NCI-H1694 treated with DMSO at 0.1 percent for 48 hours (cell line): ENCODE data around the gene AKAP7.
"Not testable (repeated sequence)": the region's sequence is repeated elsewhere in the genome, so short reads cannot be mapped to it uniquely, and the experiment has no call there.

ENCODE experiments used
- DNase-seq: peaks from one replicate; lab custom pipeline; 2025; lab: John Stamatoyannopoulos, UW

The AKAP7 gene

DNA sequence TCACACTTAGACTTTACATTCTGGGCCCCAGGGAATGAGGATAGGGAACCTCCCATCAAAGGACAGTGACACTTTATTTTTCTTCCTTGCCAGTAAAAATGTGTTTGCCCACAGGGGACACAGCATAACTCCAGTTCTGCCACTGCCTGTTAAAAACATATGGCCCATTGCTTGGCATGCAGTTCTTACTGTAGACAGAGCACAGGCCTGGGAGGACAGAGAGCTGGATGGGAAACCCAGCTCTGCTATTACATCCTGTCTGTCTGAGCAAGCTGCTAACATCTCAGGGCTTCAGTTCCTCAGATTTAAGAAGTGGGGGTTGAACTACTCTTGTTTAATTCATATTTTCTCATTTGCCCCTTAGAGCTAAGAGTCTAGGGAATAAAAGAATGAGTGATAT is 120.2 kb downstream of the AKAP7 start:
- no peak for DNase-seq

DNA sequence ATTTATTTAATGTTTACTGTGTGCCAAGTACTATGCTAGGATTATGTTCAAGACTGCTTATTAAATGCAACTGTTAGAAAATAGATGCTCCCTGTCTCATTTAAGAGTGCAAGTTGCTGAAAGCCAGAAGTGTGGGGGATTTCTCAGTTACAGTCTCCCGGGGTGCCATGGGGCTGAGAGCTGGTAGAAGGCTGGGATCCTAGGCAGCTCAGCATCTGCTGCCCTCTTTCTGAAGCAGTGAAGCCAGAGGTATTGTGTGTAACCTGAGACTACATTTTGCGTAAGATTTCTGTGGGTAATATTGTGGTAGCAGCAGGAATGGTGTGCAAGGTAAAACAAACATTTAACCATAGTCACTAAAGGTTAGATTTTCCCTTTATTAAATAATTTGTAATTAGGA is 120.6 kb downstream of the AKAP7 start:
- DNase-seq = no peak

DNA sequence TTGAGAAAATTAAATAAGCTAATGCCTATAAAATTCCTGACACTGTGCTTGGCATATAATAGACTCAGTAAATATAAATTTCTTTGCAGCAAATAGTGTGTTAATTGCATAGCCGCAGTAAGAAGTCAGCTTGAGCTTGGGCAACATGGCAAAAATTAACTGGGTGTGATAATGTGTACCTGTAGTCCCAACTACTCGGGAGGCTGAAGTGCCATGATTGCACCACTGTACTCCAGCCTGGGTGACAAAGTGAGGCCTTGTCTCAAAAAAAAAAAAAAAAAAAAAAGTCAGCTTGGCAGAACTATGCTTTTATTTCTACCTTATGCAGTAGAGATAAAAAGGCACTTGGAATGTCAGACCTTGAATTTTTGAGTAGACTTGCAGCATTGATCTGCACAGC is 121.8 kb downstream of the AKAP7 start:
- DNase-seq = no peak

DNA sequence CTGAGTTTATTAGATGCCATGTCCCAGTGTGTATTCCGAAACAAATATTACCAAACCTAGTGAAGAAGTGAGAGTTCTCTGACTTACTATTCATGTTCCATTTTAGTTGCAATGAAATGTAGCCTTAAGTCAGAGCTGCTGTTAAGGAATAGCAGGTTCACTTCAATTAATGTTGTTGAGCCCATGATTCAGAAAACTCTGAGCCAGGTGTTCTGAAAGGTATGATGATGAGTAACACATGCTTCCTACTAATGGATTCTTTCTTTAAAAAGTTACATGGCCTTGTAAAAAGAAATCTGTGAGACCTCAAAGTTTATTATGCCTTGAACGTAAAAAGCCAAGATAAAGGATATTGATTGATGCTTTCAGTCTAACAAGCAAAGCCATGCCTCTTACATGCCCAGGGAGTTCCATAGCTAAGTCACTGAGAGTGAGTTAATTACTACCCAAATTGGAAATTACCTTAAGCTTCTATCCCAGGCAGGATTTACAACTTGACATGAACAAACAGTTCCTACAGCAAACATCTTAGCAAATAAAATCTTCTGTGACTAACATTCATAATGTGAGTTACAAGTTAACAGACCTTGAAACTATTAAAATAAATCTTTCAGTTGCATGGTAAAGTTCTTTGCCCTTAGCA is 122.9 kb downstream of the AKAP7 start:
- no peak for DNase-seq

DNA sequence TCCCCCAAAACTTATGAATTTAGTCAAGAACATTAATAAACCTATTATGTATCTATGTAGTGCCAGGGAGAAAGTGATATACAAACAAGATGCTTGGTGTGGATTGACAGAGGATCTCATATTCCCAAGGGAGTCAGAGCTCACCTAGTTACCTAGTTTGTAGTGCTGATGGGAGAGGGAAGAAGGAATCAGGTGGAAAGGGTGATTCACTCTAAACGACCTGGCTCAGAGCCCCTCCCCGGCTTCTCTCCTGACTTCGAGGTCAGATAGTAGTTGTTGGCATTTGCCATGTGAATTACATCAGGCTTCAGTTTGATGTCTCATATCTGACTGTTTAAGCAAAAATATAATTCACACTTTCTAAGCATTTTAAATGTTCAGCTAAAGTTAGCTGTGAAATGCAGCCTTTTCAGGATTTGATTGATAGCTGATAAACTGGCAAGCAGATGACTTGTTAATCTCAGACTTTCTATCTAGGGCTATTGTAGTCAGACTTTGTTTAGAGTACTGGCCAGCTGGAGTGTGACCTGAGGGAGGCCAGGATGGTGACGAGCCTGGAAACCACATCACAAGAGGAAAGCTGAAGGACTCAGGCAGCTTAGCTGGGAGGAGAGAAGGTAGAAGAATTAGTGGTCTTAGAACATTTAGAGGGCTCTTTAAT is 123.7 kb downstream of the AKAP7 start:
- DNase-seq = no peak

DNA sequence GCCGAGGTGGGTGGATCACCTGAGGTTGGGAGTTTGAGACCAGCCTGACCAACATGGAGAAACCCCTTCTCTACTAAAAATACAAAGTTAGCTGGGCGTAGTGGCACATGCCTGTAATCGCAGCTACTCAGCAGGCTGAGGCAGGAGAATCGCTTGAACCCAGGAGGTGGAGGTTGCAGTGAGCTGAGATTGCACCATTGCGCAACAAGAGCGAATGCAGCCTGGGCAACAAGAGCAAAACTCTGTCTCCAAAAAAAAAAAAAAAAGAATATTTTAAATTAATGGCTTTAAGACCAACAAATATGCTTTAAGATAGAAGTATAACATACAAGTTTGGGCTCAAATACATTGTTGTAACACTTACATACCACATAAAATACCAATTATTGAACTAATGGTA is 125.7 kb downstream of the AKAP7 start:
- not testable (repeated sequence) for DNase-seq

DNA sequence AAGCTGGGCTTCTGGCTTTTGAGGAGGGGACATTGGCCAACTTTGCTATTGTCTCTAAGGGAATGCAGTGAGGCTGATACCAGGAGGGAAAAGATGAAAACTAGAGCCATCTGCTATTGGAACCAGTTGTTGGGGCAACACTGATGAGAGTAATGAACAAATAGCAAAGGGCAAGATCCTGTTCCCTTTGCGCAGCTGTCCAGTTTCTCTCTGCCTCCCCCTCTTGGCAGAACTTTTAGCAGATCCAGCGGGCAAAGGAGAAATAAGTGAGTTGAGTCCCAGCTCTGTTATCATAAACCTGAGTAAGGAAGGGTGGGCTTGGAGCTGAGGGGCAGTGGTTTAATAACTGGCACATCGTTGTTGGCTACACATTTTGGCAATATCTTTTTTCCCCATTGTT is 126.8 kb downstream of the AKAP7 start:
- no peak for DNase-seq

DNA sequence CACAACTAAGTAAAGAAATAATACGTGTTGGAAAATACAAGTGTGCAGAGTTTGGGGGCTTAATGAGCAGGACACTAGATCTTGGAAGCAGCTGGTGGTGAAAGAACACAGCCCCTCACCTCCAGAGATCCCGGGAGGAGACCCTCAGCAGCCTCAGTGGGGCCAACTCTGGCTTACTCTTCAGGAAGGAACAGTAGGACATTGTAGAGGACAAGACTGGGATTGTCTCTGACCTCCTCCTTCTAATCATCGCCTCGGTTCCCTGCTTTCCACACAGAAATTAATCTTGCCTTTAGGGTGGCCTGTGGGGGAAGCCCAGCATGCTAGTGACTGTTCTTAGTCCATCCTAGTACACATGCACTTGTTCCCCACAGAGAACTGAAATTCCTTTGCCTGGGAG is 130.7 kb downstream of the AKAP7 start:
- DNase-seq = no peak

DNA sequence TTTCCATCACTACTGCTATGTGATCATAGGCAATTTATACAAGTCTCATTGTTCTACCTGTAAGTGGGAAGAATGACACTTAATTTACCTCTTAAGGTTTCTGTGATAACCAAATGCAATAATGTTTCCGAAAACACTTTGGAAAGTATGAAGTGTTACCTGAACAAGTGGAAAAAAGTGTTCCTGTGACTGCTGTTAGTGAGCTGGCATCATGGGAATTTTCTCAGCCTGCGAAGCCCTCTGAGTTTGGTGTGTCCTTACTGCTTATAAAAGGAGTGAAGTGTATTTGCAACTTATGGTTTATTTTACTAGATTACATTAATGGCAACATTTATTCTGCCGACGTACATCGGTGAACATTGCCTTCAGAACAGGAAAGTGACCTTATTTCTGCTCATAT is 133.0 kb downstream of the AKAP7 start:
- DNase-seq = no peak

DNA sequence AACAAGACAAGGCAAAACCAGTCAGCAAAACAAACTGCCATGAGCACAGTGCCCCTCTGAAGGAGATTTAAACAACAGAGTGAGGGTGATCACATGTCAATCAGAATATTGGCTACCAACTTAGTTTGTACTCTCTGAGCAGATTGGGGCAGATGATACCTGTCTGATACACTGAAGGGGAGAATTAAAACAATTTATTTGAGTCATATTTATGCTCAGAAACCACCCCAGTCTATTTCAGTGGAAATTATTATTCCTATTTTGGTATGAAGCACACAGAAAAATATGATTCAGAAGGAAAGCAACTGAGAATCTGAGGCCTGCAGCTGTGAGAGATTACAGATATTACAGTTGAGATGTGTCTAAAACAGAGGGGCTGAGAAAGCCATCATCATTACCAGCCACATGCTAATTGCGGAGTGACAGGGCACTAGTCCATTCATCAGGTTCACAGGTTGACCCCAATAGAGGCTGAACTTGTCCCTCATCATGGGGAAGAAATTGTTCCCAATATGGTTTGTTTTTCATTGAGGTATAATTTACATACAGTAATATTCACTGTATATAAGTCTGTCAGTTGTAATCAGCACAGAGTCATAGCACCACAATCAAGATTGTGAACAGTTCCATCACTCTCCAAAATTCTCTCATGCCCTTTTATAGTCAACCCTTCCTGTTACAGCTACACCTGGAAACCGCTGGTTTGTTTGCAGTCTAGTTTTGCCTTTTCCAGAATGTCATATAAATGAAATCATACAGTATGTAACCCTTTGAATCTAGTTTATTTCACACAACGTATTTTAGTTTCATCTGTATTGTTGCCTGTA is 134.5 kb downstream of the AKAP7 start:
- DNase-seq = no peak

DNA sequence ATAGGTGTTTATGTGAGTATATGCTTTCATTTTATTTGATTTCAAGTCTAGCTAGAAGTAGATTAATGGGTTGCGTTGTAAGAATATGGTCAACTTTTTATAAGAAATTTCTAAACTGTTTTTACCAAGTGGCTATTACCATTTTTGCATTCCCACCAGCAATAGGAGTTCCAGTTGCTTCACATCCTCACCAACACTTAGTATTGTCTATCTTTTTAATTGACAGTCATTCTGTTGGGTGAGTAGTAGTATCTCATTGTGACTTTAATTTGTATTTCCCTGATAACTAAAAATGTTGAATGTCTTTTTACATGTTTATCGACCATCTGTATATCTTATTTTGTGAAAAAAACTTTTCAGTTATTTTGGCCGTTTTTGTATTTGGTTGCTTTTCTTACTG is 135.3 kb downstream of the AKAP7 start:
- no peak for DNase-seq

DNA sequence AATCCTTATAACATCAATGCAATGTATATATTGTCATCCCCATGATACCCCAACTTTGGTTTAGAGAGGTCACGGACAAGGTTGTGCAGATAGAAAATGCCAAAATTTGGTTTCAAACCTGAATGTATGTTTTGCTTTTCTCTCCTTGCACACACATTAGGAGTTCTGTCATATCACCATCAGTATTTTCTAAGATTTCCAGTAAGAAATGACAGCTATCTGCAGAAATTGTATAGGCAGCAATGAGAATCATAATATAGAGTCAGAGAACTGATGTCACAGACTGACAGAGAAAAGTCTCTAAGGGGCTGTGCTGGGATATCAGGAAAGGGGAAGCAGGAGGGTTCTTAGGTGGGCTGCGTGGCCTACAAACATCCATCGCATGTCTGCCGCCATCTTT is 140.0 kb downstream of the AKAP7 start:
- no peak for DNase-seq

DNA sequence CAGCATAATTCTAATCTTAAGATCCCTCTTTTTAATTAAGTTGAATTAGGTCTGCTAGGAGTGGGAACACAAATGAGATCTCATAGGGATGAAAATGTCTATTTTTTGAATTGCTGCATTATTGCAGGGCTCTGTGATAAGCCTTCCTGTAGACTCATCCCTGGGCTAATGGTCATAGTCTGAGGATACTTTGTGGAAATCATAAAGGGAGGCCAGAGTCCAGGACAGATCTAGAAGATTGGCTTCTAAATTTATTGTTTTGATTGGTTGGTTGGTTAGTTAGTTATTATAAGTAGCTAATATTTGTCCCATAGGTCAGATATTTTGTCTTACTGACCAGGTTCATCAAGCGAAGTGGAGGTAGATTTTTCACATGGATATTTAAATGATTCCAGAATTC is 142.3 kb downstream of the AKAP7 start:
- DNase-seq = no peak

DNA sequence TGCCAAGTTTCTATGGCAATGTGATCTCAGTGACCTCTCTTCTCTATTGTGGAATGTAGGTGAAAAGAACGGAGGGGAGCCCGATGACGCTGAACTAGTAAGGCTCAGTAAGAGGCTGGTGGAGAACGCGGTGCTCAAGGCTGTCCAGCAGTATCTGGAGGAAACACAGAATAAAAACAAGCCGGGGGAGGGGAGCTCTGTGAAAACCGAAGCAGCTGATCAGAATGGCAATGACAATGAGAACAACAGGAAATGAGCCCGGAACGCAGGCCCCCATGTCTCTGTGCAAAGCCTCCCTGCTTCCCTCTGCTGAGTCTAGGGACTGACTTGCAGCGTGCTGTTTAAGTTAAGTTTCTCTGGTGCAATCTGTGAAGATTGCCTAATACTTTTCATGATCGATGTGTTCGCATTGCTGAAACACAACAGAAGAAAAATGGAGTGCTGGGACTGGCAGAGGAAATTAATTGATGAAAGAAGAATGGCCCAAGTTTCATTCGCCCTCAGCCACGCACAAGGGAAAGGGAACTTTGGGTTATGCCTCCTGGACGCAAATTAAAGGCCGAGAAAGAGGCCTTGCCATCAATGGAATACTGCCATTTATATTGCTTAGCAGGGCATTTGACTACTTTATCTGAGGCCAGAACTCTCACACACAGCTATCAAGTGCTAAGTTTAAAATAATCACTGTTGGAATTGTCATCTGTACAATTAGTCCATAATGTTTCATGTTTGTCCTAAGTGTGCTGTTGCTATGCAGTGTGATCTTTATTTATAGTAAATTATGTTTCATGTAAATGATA is 146.4 kb downstream of the AKAP7 start:
- no peak for DNase-seq

DNA sequence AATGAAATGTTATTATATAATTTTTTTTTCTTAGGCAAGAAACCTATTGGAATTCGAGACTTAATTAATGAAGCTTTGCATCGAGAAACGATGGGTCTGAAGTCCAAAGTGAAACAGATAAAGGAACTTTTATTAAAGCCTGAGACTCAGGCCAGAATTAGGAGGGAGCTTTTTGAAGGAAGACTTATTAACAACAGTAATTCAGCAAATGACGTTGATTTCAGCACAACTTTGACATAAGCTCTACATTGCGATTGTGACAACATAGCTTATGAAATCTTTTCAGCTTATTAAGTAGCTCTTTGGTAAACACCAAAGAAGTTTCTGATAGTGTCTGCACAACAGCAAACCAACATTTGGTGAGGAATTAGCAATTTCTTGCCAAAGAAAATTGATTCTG is 147.1 kb downstream of the AKAP7 start:
- no peak for DNase-seq

DNA sequence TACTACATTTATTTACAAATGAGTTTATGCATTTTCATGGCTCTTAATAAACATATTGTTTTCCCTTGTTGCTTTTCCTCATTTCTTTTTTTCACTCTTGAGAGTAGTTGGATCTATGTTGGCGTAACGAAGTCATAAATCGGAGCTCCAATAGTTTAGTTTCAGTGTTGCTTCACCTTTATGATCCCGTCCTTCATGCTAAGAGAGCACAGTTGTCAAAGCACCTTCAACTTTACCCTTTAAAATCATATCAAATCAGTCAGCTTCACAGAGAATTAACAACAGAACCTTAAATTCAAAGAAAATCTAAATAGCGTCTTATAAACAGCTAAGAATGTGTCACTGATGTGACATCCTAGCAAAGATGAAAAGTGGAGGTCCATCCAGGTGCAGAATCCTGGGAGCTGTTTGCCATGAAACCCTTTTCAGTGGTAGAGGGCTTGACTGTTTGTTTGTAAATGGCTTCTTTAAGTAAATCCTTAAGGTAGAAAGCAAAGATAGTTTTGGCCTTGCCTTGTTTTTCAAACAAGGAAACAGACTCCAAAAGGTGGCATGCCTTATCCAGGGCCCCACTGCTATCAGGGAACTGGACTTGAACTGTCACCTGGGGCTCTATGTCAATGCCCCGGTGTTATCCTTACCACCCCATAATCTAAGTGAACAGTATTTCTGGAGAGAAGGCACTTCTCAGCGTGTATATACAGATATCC is 148.4 kb downstream of the AKAP7 start:
- no peak for DNase-seq

DNA sequence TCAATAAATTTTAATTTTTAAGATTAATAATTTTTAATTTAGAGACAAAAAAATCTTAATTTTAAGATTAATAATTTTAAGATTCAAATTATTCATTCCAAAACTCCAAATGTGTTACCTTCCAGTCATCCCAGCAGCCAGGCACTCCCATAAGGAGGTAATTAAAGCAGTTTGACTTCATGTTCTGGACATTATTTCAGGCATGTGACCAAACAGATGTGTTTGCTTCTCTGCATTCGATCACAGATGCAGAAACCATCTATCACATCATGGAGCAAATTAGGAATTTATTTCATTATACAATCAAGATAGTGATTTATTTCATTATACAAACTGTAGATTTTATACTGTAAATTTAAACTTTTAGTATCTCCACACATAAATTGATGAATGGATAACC is 150.3 kb downstream of the AKAP7 start:
- no peak for DNase-seq

DNA sequence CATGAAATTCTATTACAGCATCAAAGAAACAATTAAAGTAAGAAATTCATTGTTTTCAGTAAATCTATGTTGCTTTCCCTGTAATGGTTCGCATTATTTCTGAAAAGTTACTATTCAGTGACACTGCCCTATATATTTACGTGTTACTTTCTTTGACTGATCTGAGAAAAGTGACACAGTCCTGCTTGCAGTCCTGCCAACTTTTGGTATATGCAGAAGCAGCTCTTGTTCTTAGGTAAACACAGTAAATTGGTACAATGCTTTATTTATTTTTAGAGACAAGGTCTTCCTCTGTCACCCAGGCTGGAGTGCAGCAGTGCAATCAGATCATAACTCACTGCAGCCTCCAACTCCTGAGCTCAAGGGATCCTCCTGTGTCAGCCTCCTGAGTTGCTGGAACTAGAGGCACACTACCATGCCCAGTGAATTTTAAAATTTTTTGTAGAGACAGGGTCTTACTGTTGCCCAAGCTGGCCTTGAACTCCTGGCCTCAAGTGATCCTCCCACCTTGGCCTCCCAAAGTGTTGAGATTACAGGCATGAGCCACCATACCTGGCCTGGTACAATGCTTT is 151.3 kb downstream of the AKAP7 start:
- DNase-seq = no peak

DNA sequence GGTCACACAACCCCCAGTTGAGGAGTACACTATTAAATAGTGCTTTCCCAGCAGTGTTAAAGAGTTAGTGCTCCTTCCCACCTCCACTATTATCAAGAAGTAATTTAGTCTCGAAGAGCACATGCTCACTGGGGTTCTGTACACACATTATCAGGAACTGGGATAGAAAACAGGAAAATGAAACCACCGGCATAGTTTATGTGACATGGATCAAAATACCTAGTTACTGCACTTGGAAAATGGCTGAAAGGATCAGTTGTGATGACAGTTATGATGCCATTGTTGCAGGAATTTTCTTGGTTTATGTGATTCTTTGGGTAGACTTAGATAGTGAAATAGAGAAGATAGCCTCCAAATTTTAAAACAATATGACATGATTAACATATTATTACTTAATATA is 152.9 kb downstream of the AKAP7 start:
- DNase-seq = no peak

DNA sequence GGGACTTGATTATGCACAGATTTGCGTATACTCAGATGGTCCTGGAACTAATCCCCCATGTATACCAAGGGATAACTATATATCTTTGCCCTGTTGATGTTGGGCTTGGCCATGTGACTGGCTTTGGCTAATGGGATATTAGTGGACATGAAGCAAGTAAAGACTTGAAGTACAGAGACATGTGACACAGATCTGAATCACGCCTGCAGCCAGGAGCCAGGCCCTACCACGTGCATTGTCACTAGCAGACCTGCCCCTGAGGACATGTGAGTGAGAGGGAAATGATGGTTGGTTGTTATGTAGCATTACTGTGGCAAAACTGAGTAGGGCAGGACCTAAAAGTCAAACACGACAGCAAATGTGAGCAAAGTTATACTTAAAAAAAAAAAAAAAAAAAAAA is 155.7 kb downstream of the AKAP7 start:
- no peak for DNase-seq

DNA sequence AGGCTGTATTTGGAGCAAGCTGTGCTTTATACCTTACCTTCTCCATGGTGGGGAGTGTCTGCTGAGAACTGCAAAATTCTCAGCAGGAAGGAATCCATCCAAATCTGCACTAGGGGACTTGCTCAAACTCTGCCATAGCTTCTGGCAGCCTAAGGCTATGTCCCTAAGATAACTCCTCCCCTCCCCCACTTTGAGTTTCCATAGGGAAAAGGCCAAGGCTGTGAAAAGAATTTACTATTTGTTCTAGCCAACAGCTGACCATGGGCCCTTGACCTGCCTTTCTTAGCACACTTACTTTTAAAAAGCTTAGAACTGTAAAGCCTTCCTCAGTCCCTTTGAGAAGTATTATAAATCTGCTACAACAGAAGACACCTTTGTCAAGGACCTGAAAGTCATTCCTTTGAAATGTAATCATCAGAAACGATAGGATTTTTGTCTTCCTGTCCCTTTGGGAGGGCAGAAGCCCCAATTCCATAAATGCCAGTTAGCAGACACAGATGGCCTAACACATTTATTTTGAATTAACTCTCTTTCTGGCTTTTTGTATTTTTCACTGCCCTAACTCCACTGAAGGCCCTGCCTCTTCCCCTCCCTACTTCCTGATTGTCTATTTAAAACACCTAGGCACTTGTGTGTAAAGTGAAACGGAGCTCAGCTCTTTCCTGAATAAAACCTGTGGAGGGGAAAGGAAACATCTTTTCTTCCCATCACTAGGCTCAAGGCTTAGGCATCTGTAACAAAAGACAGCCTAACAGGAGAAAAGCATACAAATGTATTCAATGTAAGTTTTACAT is 157.1 kb downstream of the AKAP7 start:
- no peak for DNase-seq
